Measurements from ENCODE around the gene SPCS3. TPM values are rescaled to one million over a fixed set of nuclear protein-coding genes. Genes with fewer than 3 reads are reported as not detected.

The SPCS3 gene
- total and polyA plus RNA-seq, 2 of the 13 experiments (the other 11 are each of a cell fraction or from before 2014, with no cell fraction given): 26.3 to 57.0 TPM

GRCh38 chr4:176320340-176320975, 692 bp downstream of the SPCS3 start (continued):
- TF ChIP-seq ZSCAN30 (CRISPR knock-in tag; IDR thresholded peaks at IDR 0.05): no peak
- 0 out of 2 replicates have a peak, but pooled peaks have one; percentile 32 for TF ChIP-seq ZFP90 (CRISPR knock-in tag; IDR thresholded peaks at IDR 0.05; ENCODE audit: borderline replicate concordance)
- TF ChIP-seq MXD1 (CRISPR knock-in tag; IDR thresholded peaks at IDR 0.05): peak; percentile 57; the same call in 1 of the 2 replicates
- TF ChIP-seq ZNF747 (CRISPR knock-in tag; IDR thresholded peaks at IDR 0.05; ENCODE audit: borderline replicate concordance): peak; percentile 23; the same call in 1 of the 2 replicates
- TF ChIP-seq NR0B2 (CRISPR knock-in tag; IDR thresholded peaks at IDR 0.05): peak; percentile 64; the same call in 1 of the 2 replicates
- TF ChIP-seq ZNF749 (CRISPR knock-in tag; IDR thresholded peaks at IDR 0.05; ENCODE audit: borderline replicate concordance): 0 out of 2 replicates have a peak, but pooled peaks have one; percentile 58
- TF ChIP-seq ZSCAN21 (CRISPR knock-in tag; IDR thresholded peaks at IDR 0.05; ENCODE audit: borderline replicate concordance): 0 out of 2 replicates have a peak, but pooled peaks have one; percentile 27
- TF ChIP-seq ELF1 (CRISPR knock-in tag; IDR thresholded peaks at IDR 0.05): peak; percentile 11; the same call in 1 of the 2 replicates
- no peak for TF ChIP-seq CEBPG (CRISPR knock-in tag; IDR thresholded peaks at IDR 0.05)
- peak; percentile 32; the same call in 1 of the 2 replicates for TF ChIP-seq ARID4A (CRISPR knock-in tag; IDR thresholded peaks at IDR 0.05; ENCODE audit: borderline replicate concordance)

Measured in HepG2 (cell line).